NCI-H526 treated with DMSO at 0.1 percent for 48 hours (cell line): ENCODE measurements around the gene HOXC4.

Experiments used
- DNase-seq: peaks from one replicate; lab custom pipeline; 2025; lab: John Stamatoyannopoulos, UW

HOXC4 gene

GRCh38 chr12:54029529-54030441 lies 23.9 kb upstream of the HOXC4 start:
- DNase-seq: no peak

- DNase-seq: no peak
These were observed 23.2 kb upstream of the HOXC4 start for GRCh38 chr12:54030442-54030801.

- no peak for DNase-seq
These were observed 22.7 kb upstream of the HOXC4 start for GRCh38 chr12:54030889-54031471.

GRCh38 chr12:54031480-54031879 lies 22.2 kb upstream of the HOXC4 start:
- DNase-seq: no peak

- DNase-seq: no peak
These were observed 21.5 kb upstream of the HOXC4 start for GRCh38 chr12:54032086-54032619.

- DNase-seq: no peak
These were observed 21.0 kb upstream of the HOXC4 start, which contains the start of gene HOXC5 for GRCh38 chr12:54032627-54033100. Gene HOXC5, plus strand, starts transcription at chr12:54033050. Its CDS starts 73 bp downstream, at chr12:54033123.

- DNase-seq: no peak
These were observed 20.3 kb upstream of the HOXC4 start for GRCh38 chr12:54033106-54033979.

GRCh38 chr12:54033980-54034784 lies 19.5 kb upstream of the HOXC4 start:
- no peak for DNase-seq

- no peak for DNase-seq
These were observed 18.8 kb upstream of the HOXC4 start for GRCh38 chr12:54034785-54035310.

GRCh38 chr12:54035568-54036264 lies 17.9 kb upstream of the HOXC4 start:
- DNase-seq: no peak

GRCh38 chr12:54036620-54037359 lies 16.8 kb upstream of the HOXC4 start:
- no peak for DNase-seq

GRCh38 chr12:54037360-54038283 lies 16.0 kb upstream of the HOXC4 start:
- DNase-seq: no peak

- no peak for DNase-seq
These were observed 15.3 kb upstream of the HOXC4 start for GRCh38 chr12:54038284-54038870.

- DNase-seq: no peak
These were observed 14.7 kb upstream of the HOXC4 start for GRCh38 chr12:54038871-54039414.

GRCh38 chr12:54039417-54040147 lies 14.1 kb upstream of the HOXC4 start:
- no peak for DNase-seq

- DNase-seq: no peak
These were observed 13.5 kb upstream of the HOXC4 start for GRCh38 chr12:54040148-54040494.

- DNase-seq: no peak
These were observed 13.0 kb upstream of the HOXC4 start for GRCh38 chr12:54040648-54041047.
